ENCODE measurements around the gene SLC39A9. TPM values are rescaled to one million over a fixed set of nuclear protein-coding genes. Genes with fewer than 3 reads are reported as not detected.

The SLC39A9 gene
- total RNA-seq, 1 experiment from 2014 or later: 39.8 TPM

GRCh38 chr14:69408331-69408960, 10.0 kb downstream of the SLC39A9 start:
- no peak overlapping the region for H3K4me2 ChIP-seq (ENCODE audit: insufficient read depth, insufficient read length, low read length)
- H2BK20ac ChIP-seq (ENCODE audit: low read depth, low read length, poor library complexity, severe bottlenecking): no peak overlapping the region
- no CpG with 5 or more reads among the region's 2 CpGs for WGBS (ENCODE audit: extremely low coverage, insufficient read length, low lambda C conversion rate)
- no peak overlapping the region for H2BK120ac ChIP-seq (ENCODE audit: low read depth, low read length, poor library complexity, severe bottlenecking)
- no peak overlapping the region for H2BK12ac ChIP-seq (ENCODE audit: insufficient read length, low read depth, low read length)
- H2AFZ ChIP-seq (ENCODE audit: low read length): no peak overlapping the region
- no peak overlapping the region for H3K4ac ChIP-seq (ENCODE audit: low read depth, low read length)
- H3K14ac ChIP-seq (ENCODE audit: insufficient read depth, low read length): no peak overlapping the region
- H4K5ac ChIP-seq (ENCODE audit: insufficient read length, low read depth, low read length): no peak overlapping the region
- no peak overlapping the region for H4K8ac ChIP-seq (replicated peaks; ENCODE audit: insufficient read length, low read depth, low read length)
- H3K79me1 ChIP-seq (ENCODE audit: insufficient read depth, low read depth, low read length, poor library complexity, severe bottlenecking): no peaks in the 10 kb centered on the region
- H3K23ac ChIP-seq (ENCODE audit: insufficient read length, low read depth, low read length): no peak overlapping the region
- H3K9me3 Mint-ChIP-seq: no peaks in the 10 kb centered on the region
- no peak overlapping the region for H3T11ph ChIP-seq (ENCODE audit: low read length)
- no peaks in the 10 kb centered on the region for H3K27me3 Mint-ChIP-seq (ENCODE audit: low read depth)
- DNase-seq: no peak
- no peak overlapping the region for H3K56ac ChIP-seq (ENCODE audit: insufficient read length, low read depth, low read length)
- no peaks in the 10 kb centered on the region for H3K79me2 ChIP-seq (ENCODE audit: insufficient read depth, low read length)
- H2AK5ac ChIP-seq (ENCODE audit: insufficient read length, low read length): no peak overlapping the region
- H3K9ac ChIP-seq (ENCODE audit: extremely low read depth, insufficient read length, low read length): no peak overlapping the region
- H2BK5ac ChIP-seq (ENCODE audit: insufficient read length, low read length): no peak overlapping the region
- no peaks in the 10 kb centered on the region for H3K4me1 Mint-ChIP-seq
- H3K4me1 ChIP-seq (ENCODE audit: insufficient read depth, low read length): no peaks in the 10 kb centered on the region
- H3K4me3 Mint-ChIP-seq: no peak overlapping the region
- H3K23me2 ChIP-seq (ENCODE audit: insufficient read length, low read depth, low read length, poor library complexity, severe bottlenecking): no peaks in the 10 kb centered on the region
- peaks cover 0 to 2% (median 0%) of the 10 kb centered on the region in 3 experiments; a peak in 1 of 7 replicates for H3K36me3 Mint-ChIP-seq (ENCODE audit: insufficient read depth in 1 of 3, low read depth in 3 of 3)
- H2BK15ac ChIP-seq (ENCODE audit: low read depth, low read length): no peak overlapping the region
- H4K91ac ChIP-seq (ENCODE audit: insufficient read length, low read depth, low read length): no peak overlapping the region
- no peak overlapping the region for H3K18ac ChIP-seq (ENCODE audit: insufficient read length, low read depth, low read length)
- H3K27me3 ChIP-seq (ENCODE audit: insufficient read depth, low read length): no peaks in the 10 kb centered on the region
- H3K27ac ChIP-seq (ENCODE audit: insufficient read length, low read depth, low read length): no peak overlapping the region
- TF ChIP-seq CTCF (conservative IDR thresholded peaks at IDR 0.05): no peak
- H3K27ac Mint-ChIP-seq: peak overlapping the region in 1 of 3 experiments; percentile 80; a peak in 1 of 7 replicates
- no peaks in the 10 kb centered on the region for H4K20me1 ChIP-seq (ENCODE audit: control insufficient read depth, insufficient read depth, insufficient read length)
- no peaks in the 10 kb centered on the region for H3K9me3 ChIP-seq (ENCODE audit: control insufficient read depth, low read depth, low read length)
